Epithelial cell of proximal tubule (primary cell): Measurements from ENCODE around the gene PTPN1. TPM values are rescaled to one million over a fixed set of nuclear protein-coding genes. Genes with fewer than 3 reads are reported as not detected.
"Not testable (repeated sequence)": the region's sequence is repeated elsewhere in the genome, so short reads cannot be mapped to it uniquely, and the experiment has no call there.

ENCODE experiments used
- DNase-seq: peaks from one replicate; pipeline ENCODE4 v3.0.0-alpha.2; 2011; ENCODE audit warnings: low read depth
- H3K4me3 ChIP-seq: 2 replicates; pipeline ENCODE4 v1.5.1; 2011; ENCODE audit warnings: low read depth, mild to moderate bottlenecking, low read length
- total RNA-seq: library from RNA; depleted of rRNA; stranded (reverse); fragments of >200 nt; gene quantifications from 2 replicates; pipeline ENCODE4 v1.2.3, GENCODE V29; 2015
- TF ChIP-seq, protein P1 (sequence below): conservative IDR thresholded peaks from 2 replicates; pipeline ENCODE4 v1.5.1; 2012; ENCODE audit warnings: low read depth, mild to moderate bottlenecking, low read length

The PTPN1 gene
- total RNA-seq, 1 donor from 2014 or later: 41.7 TPM

- peak; percentile 94 for DNase-seq
- TF ChIP-seq, protein P1, sequence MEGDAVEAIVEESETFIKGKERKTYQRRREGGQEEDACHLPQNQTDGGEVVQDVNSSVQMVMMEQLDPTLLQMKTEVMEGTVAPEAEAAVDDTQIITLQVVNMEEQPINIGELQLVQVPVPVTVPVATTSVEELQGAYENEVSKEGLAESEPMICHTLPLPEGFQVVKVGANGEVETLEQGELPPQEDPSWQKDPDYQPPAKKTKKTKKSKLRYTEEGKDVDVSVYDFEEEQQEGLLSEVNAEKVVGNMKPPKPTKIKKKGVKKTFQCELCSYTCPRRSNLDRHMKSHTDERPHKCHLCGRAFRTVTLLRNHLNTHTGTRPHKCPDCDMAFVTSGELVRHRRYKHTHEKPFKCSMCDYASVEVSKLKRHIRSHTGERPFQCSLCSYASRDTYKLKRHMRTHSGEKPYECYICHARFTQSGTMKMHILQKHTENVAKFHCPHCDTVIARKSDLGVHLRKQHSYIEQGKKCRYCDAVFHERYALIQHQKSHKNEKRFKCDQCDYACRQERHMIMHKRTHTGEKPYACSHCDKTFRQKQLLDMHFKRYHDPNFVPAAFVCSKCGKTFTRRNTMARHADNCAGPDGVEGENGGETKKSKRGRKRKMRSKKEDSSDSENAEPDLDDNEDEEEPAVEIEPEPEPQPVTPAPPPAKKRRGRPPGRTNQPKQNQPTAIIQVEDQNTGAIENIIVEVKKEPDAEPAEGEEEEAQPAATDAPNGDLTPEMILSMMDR: peak; percentile 19
- no peak overlapping the region for H3K4me3 ChIP-seq
These were observed 5.9 kb upstream of the PTPN1 start for GRCh38 chr20:50504231-50504823.

DNA sequence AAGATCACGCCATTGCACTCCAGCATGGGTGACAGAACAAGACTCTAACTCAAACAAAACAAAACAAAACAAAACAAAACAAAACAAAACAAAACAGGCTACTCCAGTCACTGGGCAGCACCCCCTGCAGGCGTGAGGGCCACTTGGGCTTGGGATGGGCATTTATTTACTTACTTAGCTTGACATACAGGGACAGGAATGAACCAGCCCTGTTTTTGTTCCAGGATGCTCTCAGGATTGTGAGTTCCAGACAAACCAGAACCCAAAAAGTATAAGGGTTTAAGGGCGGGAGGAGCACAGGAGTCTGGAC, 4.0 kb upstream of the PTPN1 start:
- H3K4me3 ChIP-seq: no peak overlapping the region
- TF ChIP-seq, protein P1: peak; percentile 32
- DNase-seq: no peak

DNA sequence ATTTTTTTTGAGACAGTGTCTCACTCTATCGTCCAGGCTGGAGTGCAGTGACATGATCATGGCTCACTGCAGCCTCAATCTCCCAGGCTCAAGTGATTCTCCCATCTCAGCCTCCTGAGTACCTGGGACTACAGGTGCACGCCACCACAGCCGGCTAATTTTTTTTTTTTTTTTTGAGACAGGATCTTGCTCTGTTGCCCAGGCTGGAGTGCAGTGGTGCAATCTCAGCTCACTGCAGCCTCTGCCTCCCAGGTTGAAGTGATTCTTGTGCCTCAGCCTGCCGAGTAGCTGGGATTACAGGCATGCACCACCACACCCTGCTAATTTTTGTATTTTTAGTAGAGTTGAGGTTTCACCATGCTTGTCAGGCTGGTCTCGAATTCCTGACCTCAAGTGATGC, 2.4 kb upstream of the PTPN1 start:
- not testable (repeated sequence) for H3K4me3 ChIP-seq, DNase-seq

DNA sequence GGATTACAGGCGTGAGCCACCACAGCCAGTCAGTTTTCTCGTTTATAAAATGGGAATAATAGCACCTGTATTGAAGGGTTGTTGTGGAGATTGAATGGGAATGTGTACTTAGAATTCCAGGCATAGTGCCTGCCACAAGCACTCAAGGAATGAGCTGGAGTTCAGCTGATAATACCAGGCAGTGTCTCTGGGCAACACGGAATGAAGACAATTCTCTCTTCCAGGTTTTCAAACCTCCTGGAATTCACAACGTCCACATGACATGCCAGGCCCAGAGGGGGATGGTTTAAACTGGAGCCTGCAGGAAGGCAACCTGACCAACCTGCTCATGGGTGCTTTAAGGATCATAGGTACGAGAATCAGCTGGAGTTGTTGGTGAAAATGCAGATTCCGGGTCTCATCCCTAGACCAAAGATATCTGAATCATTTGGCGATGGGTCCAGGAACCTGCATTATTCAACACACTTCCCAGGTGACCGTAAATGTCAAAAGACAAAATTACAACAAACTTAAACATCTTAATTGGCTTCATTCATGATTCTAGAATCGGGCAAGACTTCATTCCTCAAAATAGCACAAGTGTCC, 1.9 kb upstream of the PTPN1 start:
- no peak for DNase-seq

GRCh38 chr20:50510706-50511542, 741 bp downstream of the PTPN1 start:
- no peak for DNase-seq
- TF ChIP-seq, protein P1: no peak
- H3K4me3 ChIP-seq: peak overlapping the region; percentile 97

More for the DNA sequence above, 1.9 kb upstream of the PTPN1 start:
- H3K4me3 ChIP-seq: no peak overlapping the region
- TF ChIP-seq, protein P1: no peak

GRCh38 chr20:50512323-50512722, 2.1 kb downstream of the PTPN1 start:
- DNase-seq: no peak
- TF ChIP-seq, protein P1: no peak
- peak overlapping the region; percentile 97 for H3K4me3 ChIP-seq

- H3K4me3 ChIP-seq: peak overlapping the region; percentile 97
- TF ChIP-seq, protein P1: no peak
- no peak for DNase-seq
These were observed 3.2 kb downstream of the PTPN1 start for GRCh38 chr20:50513169-50514034.
